HG02678 (cell line): ENCODE data around the gene CFAP69.

Source experiments
- ATAC-seq: cut with Tn5 transposase; IDR thresholded peaks from one replicate; pipeline ENCODE4 v1.9.1; 2021; ENCODE audit warnings: mild to moderate bottlenecking, moderate library complexity; ENCODE audit not compliant: unreplicated experiment

The CFAP69 gene

DNA sequence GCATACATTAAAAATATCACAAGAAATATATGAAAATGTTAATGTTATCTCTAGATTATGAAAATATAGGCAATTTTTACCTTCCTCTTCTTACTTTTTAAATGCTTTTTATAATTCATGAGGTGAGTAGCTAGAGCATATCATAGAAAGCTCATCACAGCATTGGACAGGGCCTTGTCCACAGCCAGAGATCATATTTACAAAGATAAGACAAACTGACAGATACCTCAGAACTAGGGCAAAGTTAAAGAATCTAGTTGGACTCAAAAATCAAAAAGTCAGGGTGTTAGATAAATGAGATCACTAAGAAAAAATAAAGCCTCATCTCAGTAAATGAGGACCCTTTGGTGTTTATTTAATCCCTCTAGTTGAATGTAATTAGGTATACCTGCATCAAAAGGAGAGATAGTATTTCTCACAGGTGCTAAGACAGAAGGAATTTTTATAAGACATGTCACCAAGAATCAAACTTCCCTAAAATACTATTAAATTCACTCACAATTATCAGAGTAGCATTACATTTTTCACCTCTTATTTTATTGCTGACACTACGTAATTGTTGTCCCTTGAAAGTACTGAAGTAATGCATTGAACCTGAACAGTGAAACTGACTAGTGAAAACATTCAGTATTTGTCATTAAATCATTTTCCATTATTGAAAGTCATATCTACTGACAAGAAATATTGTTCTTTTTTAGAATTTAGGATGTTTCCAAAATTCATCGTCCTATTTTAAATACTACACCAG is 25.6 kb downstream of the CFAP69 start:
- no peak for ATAC-seq

GRCh38 chr7:90271753-90272152 is 26.8 kb downstream of the CFAP69 start:
- ATAC-seq: no peak

DNA sequence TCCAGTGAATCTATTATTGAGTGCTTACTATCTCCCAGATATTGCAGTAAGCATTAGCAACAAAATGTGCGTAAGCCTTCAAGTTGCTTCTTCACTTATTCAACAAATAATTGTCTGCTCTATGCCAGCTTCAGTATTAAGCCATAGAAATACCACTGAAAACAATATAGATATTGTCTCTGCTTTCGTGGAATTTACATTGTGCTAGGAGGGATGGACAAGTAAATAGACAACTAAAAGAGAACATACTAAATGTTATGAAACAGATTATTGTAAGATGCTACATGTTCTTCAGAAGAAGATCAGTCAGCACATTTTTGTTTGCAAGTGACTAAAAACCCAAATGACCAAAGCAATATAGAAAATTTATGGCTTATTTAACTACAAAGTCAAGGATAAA is 27.3 kb downstream of the CFAP69 start:
- ATAC-seq: no peak

GRCh38 chr7:90274161-90274560 is 29.2 kb downstream of the CFAP69 start:
- no peak for ATAC-seq

GRCh38 chr7:90276033-90276728 is 31.2 kb downstream of the CFAP69 start:
- ATAC-seq: no peak

DNA sequence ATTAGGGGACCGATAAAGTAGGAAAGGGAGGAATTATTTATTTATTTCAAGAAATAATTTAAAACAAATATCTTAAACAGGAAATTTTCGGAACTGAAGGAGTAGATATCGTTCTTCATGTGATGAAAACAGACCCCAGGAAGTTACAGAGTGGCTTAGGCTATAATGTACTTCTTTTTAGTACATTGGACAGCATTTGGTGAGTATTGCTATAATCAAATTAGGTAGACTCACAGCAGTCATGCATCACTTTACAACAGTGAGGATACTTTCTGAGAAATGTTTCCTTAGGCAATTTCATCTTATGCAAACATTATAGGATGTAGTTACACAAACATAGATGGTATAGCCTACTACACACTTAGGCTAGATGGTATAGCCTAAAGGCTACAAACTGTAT is 43.2 kb downstream of the CFAP69 start:
- no peak for ATAC-seq

DNA sequence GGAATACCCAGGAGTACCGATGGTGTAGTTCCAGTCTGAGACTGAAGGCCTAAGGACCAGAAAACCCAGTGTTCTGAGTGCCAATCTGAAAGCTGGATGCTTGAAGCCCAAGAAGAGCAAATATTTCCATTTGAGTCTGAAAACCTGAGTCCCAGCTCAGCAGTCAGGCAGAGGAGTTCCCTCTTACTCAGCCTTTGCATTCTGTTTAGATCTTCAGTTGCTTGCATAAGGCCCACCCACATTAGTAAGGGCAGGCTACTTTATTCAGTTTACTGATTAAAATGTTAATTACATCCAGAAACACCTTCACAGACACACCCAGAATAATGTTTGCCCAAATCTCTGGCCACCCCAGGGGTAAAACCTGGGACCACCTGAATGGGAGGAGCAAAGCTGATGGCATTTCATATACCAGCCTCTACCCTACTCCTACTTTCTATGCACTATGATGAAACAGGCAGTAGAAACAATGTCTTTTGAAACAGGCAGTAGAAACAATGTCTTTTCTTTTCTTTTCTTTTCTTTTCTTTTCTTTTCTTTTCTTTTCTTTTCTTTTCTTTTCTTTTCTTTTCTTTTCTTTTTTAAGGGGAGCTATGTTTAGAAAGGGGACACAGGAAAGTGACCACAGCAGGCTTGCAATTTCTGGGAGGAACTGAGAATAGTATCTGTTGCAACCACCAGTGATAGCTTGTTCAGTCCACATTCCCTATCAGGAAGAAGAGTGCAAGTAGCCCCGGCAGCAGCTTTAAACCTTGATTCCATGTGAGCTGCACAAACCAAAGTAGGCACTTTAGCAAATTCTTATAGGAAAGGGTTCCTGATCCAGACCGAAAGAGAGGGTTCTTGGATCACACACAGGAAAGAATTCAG is 45.5 kb downstream of the CFAP69 start:
- no peak for ATAC-seq

DNA sequence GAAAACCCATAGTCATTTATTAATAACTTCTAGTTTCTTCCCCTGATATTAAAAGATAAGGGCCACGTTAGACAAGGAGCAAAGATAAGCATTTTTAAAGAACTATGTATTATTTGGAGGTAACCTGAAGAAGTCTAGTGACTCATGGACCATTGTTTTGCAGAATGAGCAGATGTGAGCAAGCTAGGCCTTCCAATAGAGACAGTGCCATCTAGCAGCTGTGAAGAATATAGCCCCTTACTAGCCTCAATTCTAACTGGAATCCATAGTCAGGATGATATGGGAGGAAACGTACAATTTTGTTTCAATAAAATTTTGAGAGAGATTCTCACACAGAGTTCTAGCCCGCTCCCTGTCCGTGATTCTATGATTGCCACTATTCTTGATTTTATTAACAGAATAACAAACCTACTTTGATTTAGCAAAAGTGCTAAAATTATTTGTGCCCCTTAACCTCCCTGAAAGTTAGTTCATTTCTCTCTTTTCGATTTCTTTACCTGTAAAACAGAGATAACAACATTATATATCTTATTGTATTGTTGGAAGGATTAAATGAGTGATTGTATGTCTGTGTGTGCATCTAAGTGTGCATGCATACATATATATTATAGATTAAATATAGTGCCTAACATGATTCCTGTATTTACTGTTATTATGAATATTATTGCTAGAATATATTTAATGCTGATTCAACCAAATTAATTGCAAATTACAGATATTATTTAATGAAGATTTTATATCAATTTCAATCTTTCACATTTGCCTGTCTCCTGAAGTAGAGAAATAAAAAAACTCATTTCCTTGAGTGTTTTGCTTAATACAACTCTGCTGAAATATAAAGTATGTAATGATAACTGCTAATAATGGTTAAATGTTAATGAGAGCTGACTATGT is 53.4 kb downstream of the CFAP69 start:
- peak; percentile 79 for ATAC-seq

- ATAC-seq: no peak
Observed at GRCh38 chr7:90303241-90303640, 58.3 kb downstream of the CFAP69 start.

DNA sequence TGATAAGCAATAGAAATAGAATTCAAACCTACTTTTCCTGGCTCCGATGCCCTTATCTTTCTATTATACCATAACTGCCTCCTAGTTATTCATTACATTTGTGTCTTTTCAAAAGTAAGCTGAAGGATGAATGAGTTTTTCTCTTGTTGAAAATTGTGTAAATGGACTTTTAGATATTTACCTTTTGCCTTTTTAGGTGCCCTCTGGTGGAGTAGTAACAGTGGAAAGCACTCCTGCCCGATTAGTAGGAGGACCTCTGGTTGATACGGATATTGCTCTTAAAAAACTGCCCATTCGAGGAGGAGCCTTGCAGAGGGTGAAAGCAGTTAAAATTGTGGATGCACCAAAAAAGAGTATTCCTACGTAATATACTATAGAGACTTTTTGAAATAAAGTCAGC is 64.9 kb downstream of the CFAP69 start:
- ATAC-seq: no peak

DNA sequence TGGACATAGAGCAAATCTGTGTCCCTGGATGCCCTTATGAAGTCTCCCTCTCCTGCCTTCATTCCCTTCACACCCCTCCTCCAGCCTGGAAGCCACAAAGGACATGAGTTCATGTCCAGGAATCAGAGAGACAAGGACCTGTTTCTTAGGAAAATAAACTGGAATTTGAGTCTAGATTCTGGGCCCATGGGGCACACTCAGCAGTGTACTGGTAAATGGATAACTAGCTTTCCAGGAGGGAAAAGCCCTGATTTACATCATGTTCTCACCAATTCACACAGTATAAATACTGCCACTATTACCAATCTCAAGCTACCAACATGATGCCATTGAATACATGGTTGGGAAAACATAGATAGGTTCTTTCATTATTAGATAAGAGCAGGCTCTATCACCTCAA is 66.2 kb downstream of the CFAP69 start:
- ATAC-seq: no peak

- no peak for ATAC-seq
Observed at GRCh38 chr7:90312745-90313144, 67.8 kb downstream of the CFAP69 start.

GRCh38 chr7:90313907-90314306 is 68.9 kb downstream of the CFAP69 start:
- no peak for ATAC-seq

- no peak for ATAC-seq
Observed at GRCh38 chr7:90320014-90320413, 75.0 kb downstream of the CFAP69 start.

DNA sequence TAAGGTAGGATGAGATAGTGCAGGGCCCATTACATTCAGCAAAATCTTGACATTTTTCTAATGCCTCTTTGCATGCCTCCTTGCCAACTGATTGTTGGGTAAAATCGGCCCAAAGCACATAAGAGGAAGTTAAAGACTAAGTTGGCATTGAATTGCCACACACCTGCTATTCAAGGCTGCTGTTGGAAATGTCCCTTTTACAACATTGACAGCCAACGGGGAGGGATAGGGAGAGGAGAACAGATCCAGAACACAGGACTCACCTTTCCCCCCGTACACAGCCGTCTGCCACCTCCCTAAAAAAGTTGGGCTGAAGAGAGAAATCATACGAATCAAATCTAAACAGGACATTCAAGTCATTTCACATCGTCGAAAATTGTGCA is 75.4 kb downstream of the CFAP69 start:
- no peak for ATAC-seq

DNA sequence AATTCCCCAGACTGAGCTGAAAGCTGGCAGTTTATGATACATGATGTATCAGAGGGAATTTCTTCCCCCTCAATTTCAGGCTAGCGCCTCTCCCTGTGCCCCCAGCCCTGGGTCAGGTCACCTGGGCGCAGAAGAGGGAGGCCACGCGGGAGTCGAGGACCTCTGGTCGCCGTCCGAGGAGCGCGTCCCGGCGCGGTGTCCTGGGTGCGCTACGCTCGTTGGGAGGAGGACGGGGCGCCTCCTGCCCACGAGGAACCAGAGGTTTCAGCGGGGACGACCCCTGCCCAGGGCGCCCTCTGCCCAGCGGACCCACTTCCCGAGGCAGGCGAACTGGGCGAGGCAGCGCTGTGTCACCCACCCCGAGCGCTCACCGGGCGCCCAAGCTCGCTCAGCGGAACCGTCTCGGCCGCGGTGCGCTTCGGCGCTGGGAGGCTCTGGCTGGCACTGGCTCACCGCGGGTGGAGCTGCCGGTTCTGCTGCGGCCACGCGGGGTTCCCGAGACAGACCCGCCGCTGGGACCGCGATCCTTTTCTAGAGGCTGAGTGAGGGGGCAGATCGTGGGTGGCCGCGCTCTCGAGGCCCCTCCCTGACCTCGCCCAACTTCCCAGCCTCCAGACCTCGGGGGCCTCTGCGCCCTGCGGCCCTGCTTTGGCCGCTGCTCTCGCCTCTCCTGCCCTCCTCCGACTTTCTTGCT is 76.0 kb downstream of the CFAP69 start, which contains the start of gene FAM237B:
FAM237B (minus strand) TSS at position 504 of the 694 bp plus-strand sequence. CDS start 1,556 bp downstream, outside the sequence.
- no peak for ATAC-seq

- no peak for ATAC-seq
Observed at GRCh38 chr7:90322837-90323236, 77.9 kb downstream of the CFAP69 start.

GRCh38 chr7:90326500-90326899 is 81.5 kb downstream of the CFAP69 start:
- no peak for ATAC-seq

GRCh38 chr7:90334193-90334843 is 89.3 kb downstream of the CFAP69 start:
- no peak for ATAC-seq
